Esophagus squamous epithelium (tissue), 4 donors: ENCODE measurements around the gene SH2D6.

Source experiments
- CTCF ChIP-seq, 6 experiments: fragments of 450-650 bp in 4 of 6; fragments of 200-600 bp in 2 of 6; sonication (generic) in 2 of 6; IDR thresholded peaks; one replicate each; pipeline ENCODE4 v1.5.1; 2016 to 2019; ENCODE audit warnings: antibody characterized with exemption in 6 of 6, mild to moderate bottlenecking in 4 of 6, moderate library complexity in 4 of 6
- POLR2A ChIP-seq, 4 donors: fragments of 450-650 bp; IDR thresholded peaks; one replicate each; pipeline ENCODE4 v1.6.1; 2017; ENCODE audit warnings: antibody characterized with exemption in 4 of 4, mild to moderate bottlenecking in 4 of 4, moderate library complexity in 3 of 4

- TF ChIP-seq CTCF (IDR thresholded peaks at IDR 0.05) (no peak), POLR2A (IDR thresholded peaks at IDR 0.05) (no peak)
These were observed 18.4 kb downstream of the SH2D6 start for GRCh38 chr2:85436836-85437487.
